OCI-LY3 (cell line): ENCODE data around the gene ERCC2.

Experiments
- EZH2phosphoT487 ChIP-seq: fragments of 200-600 bp; shearing (Covaris generic); IDR thresholded peaks from 2 replicates; pipeline ENCODE4 v1.6.1; 2018; ENCODE audit warnings: antibody characterized with exemption, mixed run types, low read depth
- TF ChIP-seq, protein P1 (sequence below): fragments of 200-600, 300-600 bp; sonication (generic); IDR thresholded peaks from 2 replicates; pipeline ENCODE4 v1.5.1; 2014; ENCODE audit warnings: antibody characterized with exemption, low read length, low read depth

DNA sequence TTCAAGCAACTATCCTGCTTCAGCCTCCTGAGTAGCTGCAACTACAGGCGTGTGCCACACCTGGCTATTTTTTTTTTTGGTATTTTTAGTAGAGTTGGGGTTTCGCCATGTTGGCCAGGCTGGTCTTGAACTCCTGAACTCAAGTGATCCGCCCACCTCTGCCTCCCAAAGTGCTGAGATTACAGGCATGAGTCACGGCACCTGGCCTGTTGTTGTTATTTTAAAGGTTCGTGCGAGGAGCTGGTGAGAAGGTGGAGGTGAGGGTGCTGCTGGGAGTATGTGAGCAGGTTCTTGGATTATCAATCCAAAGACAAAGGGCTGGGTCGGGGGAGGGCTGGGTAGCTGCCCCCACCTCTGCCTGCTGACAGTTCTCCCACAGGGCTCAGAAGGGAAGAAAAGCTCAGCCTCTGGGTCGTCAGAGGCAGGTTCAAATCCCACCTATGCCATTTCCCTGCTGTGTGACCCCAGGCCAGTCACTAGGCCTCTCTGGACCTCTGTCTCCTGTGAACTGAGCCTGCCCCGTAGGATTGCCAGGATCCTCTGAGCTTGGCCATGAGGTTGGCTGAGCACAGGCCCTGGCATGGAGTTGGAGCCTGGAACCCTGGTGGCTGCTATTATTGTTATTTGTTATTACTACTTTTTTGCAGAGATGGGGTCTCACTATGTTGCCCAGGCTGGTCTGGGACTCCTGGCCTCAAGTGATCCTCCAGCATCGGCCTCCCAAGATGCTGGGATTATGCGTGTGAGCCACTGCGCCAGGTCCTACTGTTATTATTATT is 49.2 kb downstream of the ERCC2 start:
- TF ChIP-seq EZH2phosphoT487, result no peak
- TF ChIP-seq, protein P1, sequence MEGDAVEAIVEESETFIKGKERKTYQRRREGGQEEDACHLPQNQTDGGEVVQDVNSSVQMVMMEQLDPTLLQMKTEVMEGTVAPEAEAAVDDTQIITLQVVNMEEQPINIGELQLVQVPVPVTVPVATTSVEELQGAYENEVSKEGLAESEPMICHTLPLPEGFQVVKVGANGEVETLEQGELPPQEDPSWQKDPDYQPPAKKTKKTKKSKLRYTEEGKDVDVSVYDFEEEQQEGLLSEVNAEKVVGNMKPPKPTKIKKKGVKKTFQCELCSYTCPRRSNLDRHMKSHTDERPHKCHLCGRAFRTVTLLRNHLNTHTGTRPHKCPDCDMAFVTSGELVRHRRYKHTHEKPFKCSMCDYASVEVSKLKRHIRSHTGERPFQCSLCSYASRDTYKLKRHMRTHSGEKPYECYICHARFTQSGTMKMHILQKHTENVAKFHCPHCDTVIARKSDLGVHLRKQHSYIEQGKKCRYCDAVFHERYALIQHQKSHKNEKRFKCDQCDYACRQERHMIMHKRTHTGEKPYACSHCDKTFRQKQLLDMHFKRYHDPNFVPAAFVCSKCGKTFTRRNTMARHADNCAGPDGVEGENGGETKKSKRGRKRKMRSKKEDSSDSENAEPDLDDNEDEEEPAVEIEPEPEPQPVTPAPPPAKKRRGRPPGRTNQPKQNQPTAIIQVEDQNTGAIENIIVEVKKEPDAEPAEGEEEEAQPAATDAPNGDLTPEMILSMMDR, result no peak
